Karpas-422 (cell line): ENCODE results near the gene MAN1A1. TPM values are rescaled to one million over a fixed set of nuclear protein-coding genes. Genes with fewer than 3 reads are reported as not detected.

Experiments used
- DNase-seq: peaks from one replicate; pipeline ENCODE4 v3.0.0-alpha.2; 2015
- H2AFZ ChIP-seq: fragments of 200-600 bp; sonication (generic); 2 replicates; pipeline ENCODE4 v1.6.1; 2014; ENCODE audit warnings: antibody characterized with exemption, low read length, mixed read lengths
- H3K27ac ChIP-seq: fragments of 200-600 bp; sonication (generic); 2 replicates; pipeline ENCODE4 v1.5.1; 2014; ENCODE audit warnings: mild to moderate bottlenecking, low read length, moderate library complexity
- H3K27me3 ChIP-seq: fragments of 200-600 bp; sonication (generic); 2 replicates; pipeline ENCODE4 v1.6.1; 2014; ENCODE audit warnings: low read length, mixed read lengths
- H3K36me3 ChIP-seq: fragments of 200-600 bp; sonication (generic); 2 replicates; pipeline ENCODE4 v1.6.1; 2014; ENCODE audit warnings: low read length, mixed read lengths; ENCODE audit not compliant: insufficient read depth
- H3K4me1 ChIP-seq: fragments of 200-600 bp; sonication (generic); 2 replicates; pipeline ENCODE4 v1.6.1; 2014; ENCODE audit warnings: mild to moderate bottlenecking, low read length, mixed read lengths
- H3K4me2 ChIP-seq: fragments of 200-600 bp; sonication (generic); 2 replicates; pipeline ENCODE4 v1.6.1; 2014; ENCODE audit warnings: low read length, low read depth, mild to moderate bottlenecking; ENCODE audit not compliant: poor library complexity, severe bottlenecking
- H3K4me3 ChIP-seq: fragments of 200-600 bp; sonication (generic); 2 replicates; pipeline ENCODE4 v1.5.1; 2014; ENCODE audit warnings: mild to moderate bottlenecking, antibody characterized with exemption, low read length, mixed read lengths
- H3K79me2 ChIP-seq: fragments of 200-600 bp; sonication (generic); 2 replicates; pipeline ENCODE4 v1.6.1; 2014; ENCODE audit warnings: mild to moderate bottlenecking, low read length, mixed read lengths
- H3K9ac ChIP-seq: fragments of 200-600 bp; sonication (generic); 2 replicates; pipeline ENCODE4 v1.6.0; 2014; ENCODE audit warnings: low read length
- H3K9me2 ChIP-seq: fragments of 200-600 bp; sonication (generic), shearing (Covaris generic); replicated peaks from 2 replicates; pipeline ENCODE4 v1.6.0; 2014; ENCODE audit warnings: mild to moderate bottlenecking, low read length, moderate library complexity; ENCODE audit not compliant: insufficient read depth
- H3K9me3 ChIP-seq: fragments of 300-700, 200-600 bp; sonication (generic); 2 replicates; pipeline ENCODE4 v1.6.1; 2014; ENCODE audit warnings: low read length, mixed read lengths
- H4K20me1 ChIP-seq: fragments of 200-600 bp; sonication (generic); 2 replicates; pipeline ENCODE4 v1.6.1; 2014; ENCODE audit warnings: mild to moderate bottlenecking, antibody characterized with exemption, low read length, low read depth; ENCODE audit not compliant: insufficient read depth
- total RNA-seq: library from RNA; depleted of rRNA; stranded (reverse); fragments of >200 nt; shearing (Covaris generic); gene quantifications from 2 replicates; pipeline ENCODE4 v1.2.3, GENCODE V29; 2014; ENCODE audit warnings: low replicate concordance

MAN1A1 gene
- total RNA-seq, 1 experiment from 2014 or later = 0.48 TPM

DNA sequence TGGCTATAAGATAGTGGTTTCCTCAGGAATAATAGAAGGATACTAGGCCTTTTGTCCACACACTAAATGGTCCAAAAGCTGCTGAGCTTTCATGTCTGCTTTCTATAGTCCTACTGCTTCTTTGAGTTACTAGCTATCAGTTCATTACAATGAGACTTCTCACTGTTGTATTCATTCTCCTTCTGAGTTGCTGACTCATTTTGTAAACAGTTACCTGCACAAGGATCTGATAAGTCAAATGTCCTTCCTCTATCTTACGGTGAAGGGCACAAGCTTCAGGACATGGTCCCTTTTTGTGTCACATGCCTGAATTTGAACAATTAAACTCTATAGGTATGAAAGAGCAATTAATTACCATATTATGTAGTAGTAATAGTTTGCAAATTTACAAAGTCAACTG lies 90.5 kb downstream of the MAN1A1 start:
- no peaks in the 10 kb centered on the region for H3K36me3 ChIP-seq
- no peak overlapping the region for H3K4me3 ChIP-seq
- no peak overlapping the region for H3K4me2 ChIP-seq
- H2AFZ ChIP-seq = no peak overlapping the region
- no peaks in the 10 kb centered on the region for H4K20me1 ChIP-seq
- no peak overlapping the region for H3K27ac ChIP-seq
- H3K27me3 ChIP-seq = no peaks in the 10 kb centered on the region
- DNase-seq = no peak
- no peaks in the 10 kb centered on the region for H3K79me2 ChIP-seq
- no peaks in the 10 kb centered on the region for H3K9me3 ChIP-seq
- H3K9ac ChIP-seq = no peak overlapping the region
- no peaks in the 10 kb centered on the region for H3K4me1 ChIP-seq
- no peaks in the 10 kb centered on the region for H3K9me2 ChIP-seq

GRCh38 chr6:119257726-119258125 lies 91.8 kb downstream of the MAN1A1 start:
- Histone ChIP-seq H3K79me2 (no peaks in the 10 kb centered on the region), H4K20me1 (no peaks in the 10 kb centered on the region), H3K4me1 (no peaks in the 10 kb centered on the region), H3K4me2 (no peak overlapping the region), H3K9me3 (no peaks in the 10 kb centered on the region), H2AFZ (no peak overlapping the region), H3K27ac (no peak overlapping the region), H3K9ac (no peak overlapping the region), H3K9me2 (no peaks in the 10 kb centered on the region), H3K27me3 (no peaks in the 10 kb centered on the region), H3K36me3 (no peaks in the 10 kb centered on the region), H3K4me3 (no peak overlapping the region)
- DNase-seq = no peak

DNA sequence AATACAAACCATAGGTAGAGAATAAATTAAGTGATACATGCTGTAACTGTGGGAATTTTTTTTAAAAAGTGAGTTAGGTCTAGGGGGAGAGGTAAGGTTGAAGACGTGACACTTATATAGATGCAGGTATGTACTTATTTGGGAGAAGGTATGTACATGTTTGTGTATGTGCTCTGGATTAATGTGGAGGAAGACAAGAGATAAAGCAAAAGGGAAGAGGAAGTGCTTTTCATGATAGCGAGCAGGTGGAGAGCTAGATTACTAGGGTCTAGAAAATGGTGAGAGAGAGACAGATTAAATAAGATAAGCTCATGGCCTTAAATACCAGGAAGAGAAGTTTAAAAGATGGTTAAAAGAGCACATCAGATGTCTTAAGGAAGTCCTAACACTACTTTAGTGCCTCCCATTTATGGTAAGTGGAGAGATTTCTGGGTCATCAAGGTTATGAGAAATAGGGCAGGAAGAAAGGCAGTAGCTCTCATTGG lies 92.5 kb downstream of the MAN1A1 start:
- H2AFZ ChIP-seq = no peak overlapping the region
- H3K36me3 ChIP-seq = no peaks in the 10 kb centered on the region
- H3K4me3 ChIP-seq = no peak overlapping the region
- H4K20me1 ChIP-seq = no peaks in the 10 kb centered on the region
- H3K4me2 ChIP-seq = no peak overlapping the region
- H3K9me2 ChIP-seq = no peaks in the 10 kb centered on the region
- no peaks in the 10 kb centered on the region for H3K27me3 ChIP-seq
- H3K9ac ChIP-seq = no peak overlapping the region
- no peaks in the 10 kb centered on the region for H3K9me3 ChIP-seq
- H3K4me1 ChIP-seq = no peaks in the 10 kb centered on the region
- DNase-seq = no peak
- H3K79me2 ChIP-seq = no peaks in the 10 kb centered on the region
- H3K27ac ChIP-seq = no peak overlapping the region

- H3K79me2 ChIP-seq = no peaks in the 10 kb centered on the region
- no peaks in the 10 kb centered on the region for H3K36me3 ChIP-seq
- no peaks in the 10 kb centered on the region for H3K9me2 ChIP-seq
- no peak overlapping the region for H3K27ac ChIP-seq
- no peak for DNase-seq
- H3K4me2 ChIP-seq = no peak overlapping the region
- H3K9ac ChIP-seq = no peak overlapping the region
- H2AFZ ChIP-seq = no peak overlapping the region
- no peak overlapping the region for H3K4me3 ChIP-seq
- H3K4me1 ChIP-seq = no peaks in the 10 kb centered on the region
- no peaks in the 10 kb centered on the region for H3K9me3 ChIP-seq
- H3K27me3 ChIP-seq = no peaks in the 10 kb centered on the region
- no peaks in the 10 kb centered on the region for H4K20me1 ChIP-seq
These were observed 93.2 kb downstream of the MAN1A1 start for GRCh38 chr6:119256392-119256791.

DNA sequence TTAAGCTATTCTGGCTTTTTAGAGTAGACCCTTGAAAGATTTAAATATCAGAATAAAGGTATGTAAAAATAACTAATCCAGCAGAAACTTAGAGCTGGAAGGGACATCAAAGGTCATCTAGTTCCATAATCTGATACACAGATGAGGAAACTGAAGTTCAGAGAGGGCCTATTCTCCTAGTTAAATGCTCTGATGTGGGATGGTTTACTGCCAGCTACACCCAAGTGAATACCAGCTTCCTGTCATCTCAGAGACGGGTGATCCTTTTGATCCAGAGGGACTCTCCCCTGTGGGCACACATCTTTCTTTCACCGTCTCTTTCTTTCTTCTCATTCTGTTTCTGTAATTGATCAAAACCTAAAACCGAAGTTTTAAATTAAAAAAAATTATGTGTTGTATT lies 94.1 kb downstream of the MAN1A1 start:
- Histone ChIP-seq H3K4me1 (no peaks in the 10 kb centered on the region), H3K9me2 (no peaks in the 10 kb centered on the region), H3K36me3 (no peaks in the 10 kb centered on the region), H2AFZ (no peak overlapping the region), H3K4me2 (no peak overlapping the region), H3K9me3 (no peaks in the 10 kb centered on the region), H3K79me2 (no peaks in the 10 kb centered on the region), H3K9ac (no peak overlapping the region), H4K20me1 (no peaks in the 10 kb centered on the region), H3K27ac (no peak overlapping the region), H3K27me3 (no peaks in the 10 kb centered on the region), H3K4me3 (no peak overlapping the region)
- no peak for DNase-seq

DNA sequence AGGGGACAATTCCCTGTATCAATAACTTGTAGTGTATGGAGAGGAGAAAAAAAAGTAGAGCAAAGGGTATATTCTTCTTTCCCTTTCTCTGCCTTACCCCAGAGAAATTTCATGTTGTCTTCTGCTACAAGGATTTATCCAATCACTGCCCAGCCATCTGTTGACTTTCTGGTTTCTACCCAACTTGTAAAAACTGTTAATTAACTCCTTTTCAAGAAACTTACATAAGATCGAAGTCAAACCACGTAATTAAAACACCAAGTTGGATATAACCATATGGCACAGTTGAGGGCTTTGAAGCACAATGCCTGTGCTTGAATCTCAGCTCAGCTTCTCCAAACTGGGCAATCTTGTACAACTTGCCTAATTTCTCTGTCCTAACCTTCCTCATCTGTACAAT lies 99.5 kb downstream of the MAN1A1 start:
- Histone ChIP-seq H3K9me3 (no peaks in the 10 kb centered on the region), H3K4me1 (no peaks in the 10 kb centered on the region), H3K27me3 (no peaks in the 10 kb centered on the region), H3K9me2 (no peaks in the 10 kb centered on the region), H3K4me2 (no peak overlapping the region), H3K27ac (no peak overlapping the region), H3K79me2 (no peaks in the 10 kb centered on the region), H4K20me1 (no peaks in the 10 kb centered on the region), H3K36me3 (no peaks in the 10 kb centered on the region), H3K4me3 (no peak overlapping the region), H2AFZ (no peak overlapping the region), H3K9ac (no peak overlapping the region)
- no peak for DNase-seq

DNA sequence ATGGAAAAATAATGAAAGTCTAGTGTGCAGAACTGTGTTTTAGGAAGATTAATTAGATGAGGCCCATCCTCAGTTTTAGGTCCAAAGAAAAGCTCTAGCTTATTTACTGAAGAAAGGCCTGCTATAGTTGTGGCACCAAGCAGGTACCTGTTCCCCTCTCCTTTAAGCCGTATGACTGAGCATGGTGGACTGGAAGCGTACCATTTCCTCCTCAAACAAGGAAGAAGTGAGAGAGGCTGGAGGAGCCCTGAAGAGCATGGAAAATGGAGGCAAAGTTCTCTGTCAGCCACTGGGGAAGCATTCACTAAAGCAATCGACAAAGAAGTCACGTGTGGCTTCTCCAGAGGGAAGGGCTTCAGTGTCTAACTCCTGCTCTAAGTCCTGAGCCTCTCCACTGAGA lies 100.2 kb downstream of the MAN1A1 start:
- Histone ChIP-seq H3K9me3 (no peaks in the 10 kb centered on the region), H4K20me1 (no peaks in the 10 kb centered on the region), H3K79me2 (no peaks in the 10 kb centered on the region), H3K9me2 (no peaks in the 10 kb centered on the region), H3K27ac (no peak overlapping the region), H3K27me3 (no peaks in the 10 kb centered on the region), H3K9ac (no peak overlapping the region), H3K4me2 (no peak overlapping the region), H3K4me1 (no peaks in the 10 kb centered on the region), H3K4me3 (no peak overlapping the region), H2AFZ (no peak overlapping the region), H3K36me3 (no peaks in the 10 kb centered on the region)
- DNase-seq = no peak

DNA sequence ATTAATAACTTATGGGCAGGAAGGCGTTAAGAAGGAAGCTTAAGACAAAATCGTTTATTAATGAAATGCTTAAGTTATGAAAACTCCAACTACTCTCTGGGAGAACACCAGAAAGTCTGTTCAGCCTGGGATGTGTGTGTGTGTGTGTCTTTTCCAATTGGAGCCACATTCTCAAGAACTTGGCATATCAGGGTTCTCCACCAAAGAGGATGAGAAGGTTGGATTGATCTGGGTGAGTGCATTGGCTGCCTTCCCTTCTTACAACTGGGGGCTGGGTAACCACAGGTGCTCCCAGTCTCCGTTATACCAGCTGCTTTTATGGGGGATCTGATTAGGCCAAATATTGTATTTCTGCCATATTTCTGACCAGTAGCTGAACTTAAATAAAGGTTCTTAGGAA lies 102.1 kb downstream of the MAN1A1 start:
- H3K4me1 ChIP-seq = no peaks in the 10 kb centered on the region
- H3K27me3 ChIP-seq = no peaks in the 10 kb centered on the region
- H3K4me2 ChIP-seq = no peak overlapping the region
- H3K9me3 ChIP-seq = no peaks in the 10 kb centered on the region
- H3K9me2 ChIP-seq = no peaks in the 10 kb centered on the region
- H3K27ac ChIP-seq = no peak overlapping the region
- no peak overlapping the region for H3K4me3 ChIP-seq
- no peaks in the 10 kb centered on the region for H3K36me3 ChIP-seq
- no peak overlapping the region for H2AFZ ChIP-seq
- no peaks in the 10 kb centered on the region for H3K79me2 ChIP-seq
- H3K9ac ChIP-seq = no peak overlapping the region
- no peak for DNase-seq
- no peaks in the 10 kb centered on the region for H4K20me1 ChIP-seq

DNA sequence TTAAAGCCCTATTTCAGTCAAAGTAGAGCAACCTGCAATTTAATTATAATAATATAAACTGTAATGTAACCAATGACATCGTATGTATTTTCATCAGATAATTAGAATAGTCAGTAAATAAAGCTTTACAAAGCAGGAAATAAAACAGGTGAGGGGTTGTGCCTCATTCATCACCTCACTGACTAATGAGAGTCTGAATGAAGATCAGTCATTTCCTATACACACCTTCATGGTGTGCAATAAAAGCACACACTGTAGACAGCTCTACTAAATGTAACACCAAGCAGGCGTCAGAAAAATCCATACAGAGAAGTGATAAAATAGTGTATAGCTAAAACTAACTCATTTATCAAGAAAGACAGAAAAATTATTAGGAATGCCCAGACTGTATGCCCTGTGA lies 105.9 kb downstream of the MAN1A1 start:
- no peaks in the 10 kb centered on the region for H4K20me1 ChIP-seq
- no peak overlapping the region for H3K4me3 ChIP-seq
- H3K27ac ChIP-seq = no peak overlapping the region
- H3K27me3 ChIP-seq = no peaks in the 10 kb centered on the region
- no peak overlapping the region for H3K4me2 ChIP-seq
- H2AFZ ChIP-seq = no peak overlapping the region
- H3K9me3 ChIP-seq = no peaks in the 10 kb centered on the region
- no peaks in the 10 kb centered on the region for H3K36me3 ChIP-seq
- no peaks in the 10 kb centered on the region for H3K9me2 ChIP-seq
- no peaks in the 10 kb centered on the region for H3K79me2 ChIP-seq
- DNase-seq = no peak
- H3K9ac ChIP-seq = no peak overlapping the region
- no peaks in the 10 kb centered on the region for H3K4me1 ChIP-seq
